HG02571 (cell line): ENCODE measurements around the gene NELFA.

Experiments used
- ATAC-seq: cut with Tn5 transposase; IDR thresholded peaks from one replicate; pipeline ENCODE4 v1.9.1; 2021; ENCODE audit warnings: mild to moderate bottlenecking, moderate library complexity; ENCODE audit not compliant: unreplicated experiment

The NELFA gene

GRCh38 chr4:1968686-1969295 is 40.0 kb downstream of the NELFA start:
- ATAC-seq: no peak

- ATAC-seq: no peak
These were observed 41.1 kb downstream of the NELFA start for GRCh38 chr4:1967512-1968149.

GRCh38 chr4:1964971-1965370 is 43.8 kb downstream of the NELFA start:
- no peak for ATAC-seq

- no peak for ATAC-seq
These were observed 44.3 kb downstream of the NELFA start for GRCh38 chr4:1964443-1964842.

GRCh38 chr4:1962980-1963379 is 45.8 kb downstream of the NELFA start:
- no peak for ATAC-seq

GRCh38 chr4:1961563-1961962 is 47.2 kb downstream of the NELFA start:
- no peak for ATAC-seq

GRCh38 chr4:1961038-1961437 is 47.7 kb downstream of the NELFA start:
- ATAC-seq: no peak

- no peak for ATAC-seq
These were observed 48.5 kb downstream of the NELFA start for GRCh38 chr4:1960170-1960825.

- no peak for ATAC-seq
These were observed 49.7 kb downstream of the NELFA start for GRCh38 chr4:1959104-1959384.

GRCh38 chr4:1958276-1959103 is 50.3 kb downstream of the NELFA start:
- ATAC-seq: no peak

GRCh38 chr4:1956631-1957030 is 52.1 kb downstream of the NELFA start:
- ATAC-seq: no peak

GRCh38 chr4:1953335-1953734 is 55.4 kb downstream of the NELFA start:
- no peak for ATAC-seq

GRCh38 chr4:1952719-1953118 is 56.1 kb downstream of the NELFA start:
- no peak for ATAC-seq

GRCh38 chr4:1952058-1952700 is 56.6 kb downstream of the NELFA start:
- ATAC-seq: no peak

GRCh38 chr4:1950369-1950768 is 58.4 kb downstream of the NELFA start:
- no peak for ATAC-seq

- no peak for ATAC-seq
These were observed 59.8 kb downstream of the NELFA start for GRCh38 chr4:1948892-1949436.

- no peak for ATAC-seq
These were observed 60.5 kb downstream of the NELFA start for GRCh38 chr4:1948232-1948631.

GRCh38 chr4:1945912-1946311 is 62.9 kb downstream of the NELFA start:
- ATAC-seq: no peak

GRCh38 chr4:1945124-1945895 is 63.5 kb downstream of the NELFA start:
- ATAC-seq: no peak

- ATAC-seq: no peak
These were observed 64.8 kb downstream of the NELFA start for GRCh38 chr4:1943928-1944327.
